ENCODE measurements around the gene NOXO1. TPM values are rescaled to one million over a fixed set of nuclear protein-coding genes. Genes with fewer than 3 reads are reported as not detected.
"Not testable (repeated sequence)": the region's sequence is repeated elsewhere in the genome, so short reads cannot be mapped to it uniquely, and the experiment has no call there.

The NOXO1 gene
- total and polyA plus RNA-seq, 9 of the 15 experiments (the other 6 are each of a cell fraction or from before 2014, with no cell fraction given), result not detected

- H3K4me2 ChIP-seq (ENCODE audit: insufficient read depth, low read length); H3K9me3 ChIP-seq (replicated peaks; ENCODE audit: control insufficient read depth, insufficient read depth, low read depth, low read length); H3K4me3 ChIP-seq; H2AFZ ChIP-seq (ENCODE audit: low read depth, low read length); in situ Hi-C loops (cut with MboI); ATAC-seq; BruUV-seq (replicated peaks); H3K27me3 ChIP-seq (ENCODE audit: control insufficient read depth in 2 of 2, insufficient read depth in 2 of 2, low read length in 2 of 2); H3K27ac ChIP-seq (ENCODE audit: extremely low read depth, low read depth, low read length); CTCF ChIA-PET (ENCODE audit: low intra/inter-chr PET ratio); FAIRE-seq; H3K9me1 ChIP-seq (ENCODE audit: control insufficient read depth, insufficient read depth, low read length); H3K9ac ChIP-seq (ENCODE audit: insufficient read depth in 1 of 2, low read depth in 2 of 2, low read length in 2 of 2); DNase-seq (ENCODE audit: extremely low read depth in 1 of 4, low spot score in 3 of 4); intact Hi-C loops (cut with micrococcal nuclease): not testable (repeated sequence)
- POLR2A ChIA-PET, result interaction anchor here (1.5 to 2.5 kb wide), 2 partner anchors 47 to 143 kb away, joined by 3 to 10 read pairs; partner anchors contain the start of genes RPS2 and TRAF7
- peaks cover 23% of the 10 kb centered on the region; the same call in 1 of the 2 replicates for H4K20me1 ChIP-seq (replicated peaks; ENCODE audit: control insufficient read depth, insufficient read depth, low read length)
- WGBS (ENCODE audit: insufficient coverage, low coverage, missing lambda C conversion rate), result 73% methylated on average over 6 of the region's 9 CpGs
- peaks cover 41% of the 10 kb centered on the region for H3K79me2 ChIP-seq (ENCODE audit: control insufficient read depth, insufficient read depth, low read length)
- peaks cover 17% of the 10 kb centered on the region; the same call in 1 of the 3 replicates for H3K36me3 ChIP-seq (ENCODE audit: control insufficient read depth, insufficient read depth, low read length)
- peaks cover 24 to 56% of the 10 kb centered on the region in 2 experiments for H3K4me1 ChIP-seq (replicated peaks in 1 of 2; ENCODE audit: control insufficient read depth in 2 of 2, insufficient read depth in 2 of 2, low read length in 2 of 2)
Measured at GRCh38 chr16:2011726-2012125, 30.5 kb upstream of the NOXO1 start.

GRCh38 chr16:2009791-2010510 is 28.7 kb upstream of the NOXO1 start, which contains the start of gene ZNF598:
Gene ZNF598, minus strand, starts transcription at chr16:2009821.
- H3K4me2 ChIP-seq (ENCODE audit: insufficient read depth, low read length), result peak within 1 kb of the TSS; percentile 100
- peaks cover 34% of the 10 kb centered on the region; the same call in 2 of the 3 replicates for H3K36me3 ChIP-seq (ENCODE audit: control insufficient read depth, insufficient read depth, low read length)
- intact Hi-C loops (cut with micrococcal nuclease) (loop anchor here (2.0 kb wide), 1 partner anchor 17 kb away; no protein-coding TSS in a partner anchor), in situ Hi-C loops (cut with MboI) (no loop called here)
- H3K27me3 ChIP-seq (ENCODE audit: control insufficient read depth in 2 of 2, insufficient read depth in 2 of 2, low read length in 2 of 2), result no peaks in the 10 kb centered on the region
- peak within 1 kb of the TSS; percentile 65 for H2AFZ ChIP-seq (ENCODE audit: low read depth, low read length)
- DNase-seq (ENCODE audit: extremely low read depth in 1 of 4, low spot score in 3 of 4), result peak; percentile 90 to 95 (median 90)
- FAIRE-seq, result peak; percentile 40
- H3K4me1 ChIP-seq (replicated peaks in 1 of 2; ENCODE audit: control insufficient read depth in 2 of 2, insufficient read depth in 2 of 2, low read length in 2 of 2), result peaks cover 20 to 60% of the 10 kb centered on the region in 2 experiments
- peak within 1 kb of the TSS; percentile 99 for H3K4me3 ChIP-seq
- peaks cover 30% of the 10 kb centered on the region; the same call in 1 of the 2 replicates for H4K20me1 ChIP-seq (replicated peaks; ENCODE audit: control insufficient read depth, insufficient read depth, low read length)
- under 1% methylated on average over 40 of the region's 52 CpGs for WGBS (ENCODE audit: insufficient coverage, low coverage, missing lambda C conversion rate)
- no peaks in the 10 kb centered on the region for H3K9me3 ChIP-seq (replicated peaks; ENCODE audit: control insufficient read depth, insufficient read depth, low read depth, low read length)
- ChIA-PET POLR2A (interaction anchor here (2.6 kb wide), 1 partner anchor 13 kb away, joined by 13 read pairs; no protein-coding TSS in a partner anchor), CTCF (ENCODE audit: low intra/inter-chr PET ratio) (no interaction called here)
- H3K9me1 ChIP-seq (ENCODE audit: control insufficient read depth, insufficient read depth, low read length), result peaks cover 19% of the 10 kb centered on the region
- H3K79me2 ChIP-seq (ENCODE audit: control insufficient read depth, insufficient read depth, low read length), result peaks cover 59% of the 10 kb centered on the region
- H3K9ac ChIP-seq (ENCODE audit: insufficient read depth in 1 of 2, low read depth in 2 of 2, low read length in 2 of 2), result peak within 1 kb of the TSS; percentile 92 to 99
- BruUV-seq (replicated peaks), result TSS peak; percentile 97
- peak within 1 kb of the TSS; percentile 91 for H3K27ac ChIP-seq (ENCODE audit: extremely low read depth, low read depth, low read length)
- peak; percentile 91 for ATAC-seq
- TF ChIP-seq ZNF512 (tag; IDR thresholded peaks at IDR 0.05) (no peak), ELF2 (CRISPR knock-in tag; IDR thresholded peaks at IDR 0.05) (peak; percentile 83), FOXP1 (CRISPR knock-in tag; IDR thresholded peaks at IDR 0.05) (peak; percentile 74; the same call in 1 of the 2 replicates), MAX (CRISPR knock-in tag; IDR thresholded peaks at IDR 0.05) (peak; percentile 96), ARNT (IDR thresholded peaks at IDR 0.05) (peak; percentile 21 to 71; a peak in 1 of 4 replicates), ZNF347 (CRISPR knock-in tag; IDR thresholded peaks at IDR 0.05; ENCODE audit: low read depth) (no peak), ZNF12 (CRISPR knock-in tag; IDR thresholded peaks at IDR 0.05) (peak; percentile 19; the same call in 1 of the 2 replicates), NKRF (IDR thresholded peaks at IDR 0.05; ENCODE audit: borderline replicate concordance) (peak; percentile 93), LCOR (CRISPR knock-in tag; IDR thresholded peaks at IDR 0.05) (no peak), ZNF589 (CRISPR knock-in tag; IDR thresholded peaks at IDR 0.05; ENCODE audit: low read depth) (no peak)

All from K562 (cell line).